Upper lobe of left lung (tissue), 6 donors: ENCODE measurements around the gene COL20A1. TPM values are rescaled to one million over a fixed set of nuclear protein-coding genes. Genes with fewer than 3 reads are reported as not detected.
A peak's percentile ranks its signal among the peaks of the same experiment; 100 is the strongest.

ENCODE experiments used
- ATAC-seq, 2 donors: fragments of 200-7000 bp; cut with Tn5 transposase; one replicate each; pipeline ENCODE4 v1.9.1; 2022; ENCODE audit warnings: mild to moderate bottlenecking in 2 of 2, moderate library complexity in 2 of 2; ENCODE audit not compliant: low FRiP score in 2 of 2
- DNase-seq, 2 donors: peaks; one replicate each; pipeline ENCODE4 v3.0.0-alpha.2; 2019 to 2020
- H3K27ac ChIP-seq, 4 donors: fragments of 200-600 bp; sonication (generic); one replicate each; pipeline ENCODE4 v1.5.1; 2016 to 2019
- H3K27me3 ChIP-seq, 4 donors: fragments of 200-600 bp; sonication (generic); one replicate each; pipeline ENCODE4 v1.5.1; 2017 to 2019
- H3K36me3 ChIP-seq, 4 donors: fragments of 200-600 bp; sonication (generic); one replicate each; pipeline ENCODE4 v1.5.1; 2016 to 2019
- H3K4me1 ChIP-seq, 4 donors: fragments of 200-600 bp; sonication (generic); one replicate each; pipeline ENCODE4 v1.5.1; 2018 to 2019
- H3K4me3 ChIP-seq, 4 donors: fragments of 200-600 bp; sonication (generic); one replicate each; pipeline ENCODE4 v1.5.1; 2017 to 2019; ENCODE audit warnings: mild to moderate bottlenecking in 2 of 4, moderate library complexity in 1 of 4
- H3K9me3 ChIP-seq, 4 donors: fragments of 200-600 bp; sonication (generic); one replicate each; pipeline ENCODE4 v1.5.1; 2018 to 2019
- CTCF ChIP-seq, 6 experiments: fragments of 450-650 bp in 4 of 6; fragments of 200-600 bp in 2 of 6; sonication (generic) in 2 of 6; IDR thresholded peaks; one replicate each; pipeline ENCODE4 v1.5.1; 2016 to 2019; ENCODE audit warnings: antibody characterized with exemption in 6 of 6
- EP300 ChIP-seq, 4 donors: sonication (generic); formaldehyde crosslinking; IDR thresholded peaks; one replicate each; pipeline ENCODE4 v1.5.1; 2017; ENCODE audit warnings: antibody characterized with exemption in 4 of 4, control low read depth in 2 of 4
- POLR2A ChIP-seq, 4 donors: fragments of 450-650 bp; IDR thresholded peaks; one replicate each; pipeline ENCODE4 v1.5.1; 2016 to 2017; ENCODE audit warnings: antibody characterized with exemption in 4 of 4, mild to moderate bottlenecking in 2 of 4
- POLR2AphosphoS5 ChIP-seq, 2 donors: sonication (generic); formaldehyde crosslinking; IDR thresholded peaks; one replicate each; pipeline ENCODE4 v1.5.1; 2017; ENCODE audit warnings: antibody characterized with exemption in 2 of 2
- WGBS, 2 donors: methylation state at CpG; one replicate each; pipeline ENCODE4 v1.1.5; 2017 to 2018; 5-methylcytosine and 5-hydroxymethylcytosine counted together
- total RNA-seq, 6 donors: library from RNA; depleted of rRNA in 4 of 6; stranded (reverse); fragments of >200 nt in 4 of 6; gene quantifications; one replicate each; pipeline versions ENCODE4 v1.1.0 to v1.2.1, GENCODE V29; 2016 to 2021
- donor health status: DM: no; HTN: no; CAD: no; lungs with moderate emphysema.
- donor health status: DM: no; HTN: yes; CAD: no; lungs with severe emphysema.

Gene COL20A1
- total RNA-seq, 6 donors from 2014 or later: 0.03 TPM; not detected in 5

GRCh38 chr20:63295422-63295821 lies 2.4 kb downstream of the COL20A1 start:
- DNase-seq (peak in 1 of 2 donors; percentile 57), ATAC-seq (no peak)
- no peak for TF ChIP-seq POLR2A (IDR thresholded peaks at IDR 0.05)
- no peak for TF ChIP-seq CTCF (IDR thresholded peaks at IDR 0.05)
- no peak for TF ChIP-seq POLR2AphosphoS5 (IDR thresholded peaks at IDR 0.05)
- no peak for TF ChIP-seq EP300 (IDR thresholded peaks at IDR 0.05)
- Histone ChIP-seq H3K9me3 (no peaks in the 10 kb centered on the region), H3K36me3 (no peaks in the 10 kb centered on the region), H3K27ac (no peak overlapping the region), H3K4me1 (peaks cover 0 to 6% (median 2%) of the 10 kb centered on the region in 4 donors), H3K27me3 (peaks cover 0 to 17% (median 2%) of the 10 kb centered on the region in 4 donors), H3K4me3 (no peak overlapping the region)
- WGBS, 2 donors: 39 to 45% methylated on average over 10 to 14 of the region's 17 CpGs

- Histone ChIP-seq H3K27me3 (peaks cover 0 to 17% (median 2%) of the 10 kb centered on the region in 4 donors), H3K27ac (no peak overlapping the region), H3K9me3 (peaks cover 0 to 1% (median 0%) of the 10 kb centered on the region in 4 donors), H3K4me3 (no peak overlapping the region), H3K36me3 (no peaks in the 10 kb centered on the region), H3K4me1 (peaks cover 0 to 6% (median 2%) of the 10 kb centered on the region in 4 donors)
- DNase-seq (peak in 1 of 2 donors; percentile 76), ATAC-seq (no peak)
- no peak for TF ChIP-seq POLR2A (IDR thresholded peaks at IDR 0.05)
- TF ChIP-seq POLR2AphosphoS5 (IDR thresholded peaks at IDR 0.05): no peak
- TF ChIP-seq EP300 (IDR thresholded peaks at IDR 0.05): no peak
- 35% methylated on average over 17 of the region's 20 CpGs; no CpG with 5 or more reads in 1 of the 2 donors for WGBS, 2 donors
These were observed 2.9 kb downstream of the COL20A1 start for GRCh38 chr20:63295846-63296245.

GRCh38 chr20:63296531-63297299 lies 3.7 kb downstream of the COL20A1 start:
- Histone ChIP-seq H3K36me3 (no peaks in the 10 kb centered on the region), H3K27me3 (peaks cover 0 to 17% (median 2%) of the 10 kb centered on the region in 4 donors)
- no peak for ATAC-seq

GRCh38 chr20:63297371-63297781 lies 4.4 kb downstream of the COL20A1 start:
- peak in 1 of 2 donors; percentile 69 for DNase-seq
- H3K27me3 ChIP-seq: peaks cover 0 to 17% (median 2%) of the 10 kb centered on the region in 4 donors
- no peak overlapping the region for H3K4me3 ChIP-seq
- no peak for ATAC-seq
- no peaks in the 10 kb centered on the region for H3K36me3 ChIP-seq
- H3K9me3 ChIP-seq: peaks cover 0 to 9% (median 1%) of the 10 kb centered on the region in 4 donors
- H3K4me1 ChIP-seq: no peaks in the 10 kb centered on the region
- WGBS, 2 donors: 63% methylated on average over 11 of the region's 11 CpGs; no CpG with 5 or more reads in 1 of the 2 donors
- TF ChIP-seq CTCF (IDR thresholded peaks at IDR 0.05): no peak
- TF ChIP-seq POLR2AphosphoS5 (IDR thresholded peaks at IDR 0.05): no peak
- no peak for TF ChIP-seq EP300 (IDR thresholded peaks at IDR 0.05)
- no peak for TF ChIP-seq POLR2A (IDR thresholded peaks at IDR 0.05)
- no peak overlapping the region for H3K27ac ChIP-seq

More at GRCh38 chr20:63296531-63297299, 3.7 kb downstream of the COL20A1 start:
- no peak overlapping the region for H3K27ac ChIP-seq
- no peak overlapping the region for H3K4me3 ChIP-seq
- TF ChIP-seq POLR2A (IDR thresholded peaks at IDR 0.05) (no peak), EP300 (IDR thresholded peaks at IDR 0.05) (no peak), POLR2AphosphoS5 (IDR thresholded peaks at IDR 0.05) (no peak), CTCF (IDR thresholded peaks at IDR 0.05) (no peak)
- peaks cover 0 to 8% (median 0%) of the 10 kb centered on the region in 4 donors for H3K9me3 ChIP-seq
- H3K4me1 ChIP-seq: no peaks in the 10 kb centered on the region
- 29 to 34% methylated on average over 6 to 18 of the region's 18 CpGs for WGBS, 2 donors
- DNase-seq: peak in 1 of 2 donors; percentile 59

- ATAC-seq: no peak
- Histone ChIP-seq H3K27ac (no peak overlapping the region), H3K9me3 (peaks cover 0 to 9% (median 1%) of the 10 kb centered on the region in 4 donors), H3K4me1 (no peaks in the 10 kb centered on the region), H3K36me3 (no peaks in the 10 kb centered on the region), H3K27me3 (peaks cover 0 to 17% (median 2%) of the 10 kb centered on the region in 4 donors), H3K4me3 (no peak overlapping the region)
- 75 to 79% methylated on average over 11 to 16 of the region's 16 CpGs for WGBS, 2 donors
- TF ChIP-seq EP300 (IDR thresholded peaks at IDR 0.05): no peak
- TF ChIP-seq CTCF (IDR thresholded peaks at IDR 0.05): no peak
- no peak for TF ChIP-seq POLR2A (IDR thresholded peaks at IDR 0.05)
- TF ChIP-seq POLR2AphosphoS5 (IDR thresholded peaks at IDR 0.05): no peak
- DNase-seq: peak in 1 of 2 donors; percentile 50
These were observed 5.0 kb downstream of the COL20A1 start for GRCh38 chr20:63297796-63298572.
